GM12873 (cell line): ENCODE results near the gene IMMP2L.

Source experiments
- CTCF ChIP-seq: IDR thresholded peaks from 2 replicates; pipeline ENCODE4 v1.5.1; 2012; ENCODE audit warnings: low read depth, mild to moderate bottlenecking, moderate library complexity, low read length, control low read depth; ENCODE audit not compliant: insufficient read depth; ENCODE audit errors: missing control alignments

IMMP2L gene

GRCh38 chr7:111588065-111588433 is 25.8 kb upstream of the IMMP2L start:
- no peak for TF ChIP-seq CTCF

GRCh38 chr7:111587410-111588064 is 25.2 kb upstream of the IMMP2L start:
- TF ChIP-seq CTCF: no peak

GRCh38 chr7:111586711-111587409 is 24.6 kb upstream of the IMMP2L start:
- no peak for TF ChIP-seq CTCF

GRCh38 chr7:111578754-111579153 is 16.5 kb upstream of the IMMP2L start:
- TF ChIP-seq CTCF: no peak

- no peak for TF ChIP-seq CTCF
Observed at GRCh38 chr7:111571720-111572119, 9.4 kb upstream of the IMMP2L start.

- no peak for TF ChIP-seq CTCF
Observed at GRCh38 chr7:111568870-111569462, 6.7 kb upstream of the IMMP2L start.

- TF ChIP-seq CTCF: no peak
Observed at GRCh38 chr7:111568419-111568818, 6.1 kb upstream of the IMMP2L start.
